GM21737 (cell line): Measurements from ENCODE around the gene ZNG1B.
A peak's percentile ranks its signal among the peaks of the same experiment; 100 is the strongest.
"Not testable (repeated sequence)": the region's sequence is repeated elsewhere in the genome, so short reads cannot be mapped to it uniquely, and the experiment has no call there.

Experiments used
- ATAC-seq: cut with Tn5 transposase; IDR thresholded peaks from one replicate; pipeline ENCODE4 v1.9.1; 2021; ENCODE audit warnings: mild to moderate bottlenecking, moderate library complexity; ENCODE audit not compliant: unreplicated experiment

The ZNG1B gene

DNA sequence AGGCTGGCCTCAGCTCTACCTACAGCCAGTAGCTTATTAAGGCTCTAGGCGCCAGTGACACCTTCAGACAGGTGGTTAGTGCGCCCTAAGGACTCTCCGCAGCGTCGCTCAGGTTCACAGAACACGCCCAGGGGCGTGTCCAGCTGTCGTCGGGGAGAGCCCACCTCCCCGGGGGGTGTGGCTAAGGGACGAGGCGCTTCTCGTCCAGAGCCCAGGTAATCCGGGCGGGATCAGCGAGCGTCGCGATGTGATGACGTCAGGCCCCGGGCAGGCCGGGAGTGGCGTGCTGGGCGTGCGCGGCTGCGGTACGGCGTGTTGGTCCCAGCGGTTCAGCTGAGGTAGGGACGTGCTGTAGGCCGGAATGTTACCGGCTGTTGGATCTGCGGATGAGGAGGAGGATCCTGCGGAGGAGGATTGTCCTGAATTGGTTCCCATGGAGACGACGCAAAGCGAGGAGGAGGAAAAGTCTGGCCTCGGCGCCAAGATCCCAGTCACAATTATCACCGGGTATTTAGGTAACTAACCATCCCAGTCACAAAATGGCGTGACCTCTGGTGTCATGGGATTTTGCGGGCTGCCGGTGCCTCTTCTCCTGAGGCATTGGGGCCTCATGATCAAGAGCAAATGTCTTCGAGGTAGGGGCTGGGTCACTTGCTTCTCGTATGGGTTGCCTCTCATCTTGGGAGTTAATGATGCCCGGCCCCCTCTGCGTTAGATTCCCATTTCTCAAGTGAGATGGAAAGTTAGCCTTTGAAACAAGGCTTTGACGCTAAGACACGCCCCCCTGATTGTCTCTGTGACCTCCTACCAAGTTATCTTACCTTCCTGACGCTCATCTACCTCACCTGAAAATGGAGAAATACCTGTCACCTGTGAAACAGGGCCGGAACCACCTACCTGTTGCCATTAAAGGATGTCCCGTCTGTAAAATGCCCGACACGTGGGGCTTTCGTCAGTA is at the start of gene ZNG1B:
ZNG1B (plus strand) TSS at position 184 of the 958 bp plus-strand sequence; CDS start at position 362, 178 bp downstream.
- ATAC-seq: not testable (repeated sequence)

DNA sequence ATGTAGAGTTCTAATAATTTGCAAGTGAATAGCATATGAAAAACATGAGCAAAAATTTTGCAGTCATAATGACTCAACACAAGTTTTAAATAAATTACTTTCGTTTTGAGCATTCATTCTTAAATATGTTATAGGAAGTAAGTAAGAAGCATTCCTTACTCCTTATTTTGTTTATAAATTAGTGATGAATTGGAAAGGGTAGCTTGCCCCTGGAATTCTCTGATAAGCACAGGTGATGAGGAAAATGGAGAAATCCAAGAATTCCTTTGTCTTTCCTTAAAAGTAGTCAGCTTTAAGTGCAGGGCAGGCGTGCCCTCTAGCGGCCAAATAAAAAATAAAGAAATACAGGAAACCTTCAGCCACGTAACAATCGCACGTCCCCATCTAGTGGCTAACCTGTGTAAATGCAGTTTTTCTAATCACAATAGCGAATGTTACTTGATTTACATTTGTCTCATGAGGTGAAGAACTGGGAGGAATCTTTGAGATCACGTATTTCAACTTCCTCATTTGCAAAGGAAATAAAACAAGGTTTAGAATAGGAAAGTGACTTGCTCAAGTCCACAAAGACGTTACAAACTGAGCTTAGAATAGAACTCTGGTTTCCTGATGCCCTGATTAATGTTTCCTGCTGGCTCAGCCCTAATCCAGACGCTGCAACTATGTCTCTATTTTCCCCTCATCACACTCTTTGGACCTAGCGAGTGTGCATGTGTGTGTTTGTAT is 47.2 kb upstream of the ZNG1B start:
- ATAC-seq: peak; percentile 85

DNA sequence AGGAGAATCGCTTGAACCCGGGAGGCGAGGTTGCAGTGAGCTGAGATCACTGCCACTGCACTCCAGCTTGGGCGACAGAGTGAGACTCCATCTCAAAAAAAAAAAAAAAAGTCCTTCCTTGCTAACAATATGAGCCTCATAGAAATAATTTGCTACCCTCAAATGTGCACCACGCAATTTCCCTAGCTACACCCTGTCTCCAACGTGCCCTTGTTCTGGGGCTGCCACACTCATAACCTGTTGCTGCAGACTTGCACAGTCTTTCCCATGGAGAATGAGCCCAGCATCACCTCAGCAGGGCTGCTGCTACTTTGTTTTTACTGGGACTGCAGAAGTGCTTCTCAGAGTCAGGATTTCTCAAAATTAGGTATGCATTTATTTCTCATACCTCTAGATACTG is 46.4 kb upstream of the ZNG1B start:
- ATAC-seq: no peak

DNA sequence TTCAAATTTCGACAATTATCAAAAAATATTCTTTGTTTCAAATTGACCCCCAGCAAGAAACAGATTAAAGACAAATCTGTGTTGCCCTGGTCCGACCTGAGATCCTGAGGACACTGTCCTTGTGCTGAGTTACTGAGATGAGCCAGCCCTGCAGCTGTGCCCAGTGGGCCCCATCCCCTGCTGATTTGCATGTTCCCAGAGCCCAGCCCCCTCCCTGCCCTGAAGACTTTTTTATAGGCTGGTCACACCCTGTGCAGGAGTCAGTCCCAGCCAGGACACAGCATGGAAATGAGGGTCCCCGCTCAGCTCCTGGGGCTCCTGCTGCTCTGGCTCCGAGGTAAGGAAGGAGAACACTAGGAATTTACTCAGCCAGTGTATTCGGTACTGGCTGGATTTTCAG is 31.4 kb upstream of the ZNG1B start:
- no peak for ATAC-seq

DNA sequence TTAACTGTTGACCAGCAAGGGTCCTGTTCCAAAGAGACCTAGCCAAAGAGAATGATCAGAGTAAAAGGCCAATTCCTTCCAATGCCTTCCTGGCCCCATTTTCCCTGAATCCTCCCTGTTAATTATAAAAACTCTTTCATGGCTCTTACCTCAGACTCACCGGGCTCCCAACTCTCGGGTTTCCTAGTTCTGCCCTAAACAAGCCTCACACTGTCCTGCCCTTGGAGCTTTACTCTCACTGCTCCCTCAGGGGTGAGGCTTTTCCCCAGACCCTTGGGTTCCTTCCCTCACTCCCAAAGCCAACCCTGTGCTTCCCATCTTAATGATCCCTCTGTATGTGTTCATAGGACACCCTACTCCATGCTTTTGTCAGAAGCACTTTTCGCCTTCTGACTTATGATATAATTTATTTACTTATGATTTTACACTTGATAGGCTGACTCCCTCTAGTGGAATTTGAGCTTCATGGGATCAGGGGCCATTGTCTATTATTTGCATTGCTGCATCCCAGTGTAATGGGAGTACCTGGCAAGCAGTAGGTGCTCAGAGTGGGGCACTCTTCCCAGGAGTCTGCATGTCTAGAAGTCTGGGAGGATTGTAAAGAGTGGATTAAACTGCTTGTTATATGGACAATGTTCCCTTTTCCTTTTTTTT is 29.9 kb upstream of the ZNG1B start:
- no peak for ATAC-seq

DNA sequence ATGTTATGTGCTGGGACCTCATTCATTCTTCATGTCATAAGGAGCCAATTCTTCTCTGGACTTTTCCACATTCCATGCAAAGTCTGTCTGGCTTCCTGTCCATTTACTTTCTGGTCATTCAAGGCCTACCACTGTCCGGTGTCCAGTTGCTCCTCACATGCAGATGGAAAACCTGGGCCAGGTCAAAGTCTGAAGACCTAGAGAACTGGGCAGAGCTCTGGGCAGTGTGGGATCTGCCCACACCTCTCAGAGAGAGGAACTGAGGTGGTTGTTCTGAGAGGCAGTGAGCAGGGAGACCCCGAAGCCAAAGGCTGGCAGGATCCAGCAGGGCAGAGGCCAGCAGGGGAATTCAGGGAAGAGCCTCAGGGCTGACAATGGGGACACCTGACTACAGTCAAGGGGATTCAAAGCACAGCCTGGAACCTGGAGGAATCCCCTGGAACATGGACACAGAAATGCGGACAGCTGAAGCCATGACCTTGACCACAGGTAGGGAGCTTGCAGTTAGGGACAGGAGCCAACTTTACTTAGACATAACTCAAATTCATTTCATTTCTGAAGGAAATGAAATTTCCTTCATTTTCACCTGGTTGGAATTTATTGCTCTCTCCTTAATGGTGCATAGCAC is 25.7 kb upstream of the ZNG1B start:
- ATAC-seq: not testable (repeated sequence)

DNA sequence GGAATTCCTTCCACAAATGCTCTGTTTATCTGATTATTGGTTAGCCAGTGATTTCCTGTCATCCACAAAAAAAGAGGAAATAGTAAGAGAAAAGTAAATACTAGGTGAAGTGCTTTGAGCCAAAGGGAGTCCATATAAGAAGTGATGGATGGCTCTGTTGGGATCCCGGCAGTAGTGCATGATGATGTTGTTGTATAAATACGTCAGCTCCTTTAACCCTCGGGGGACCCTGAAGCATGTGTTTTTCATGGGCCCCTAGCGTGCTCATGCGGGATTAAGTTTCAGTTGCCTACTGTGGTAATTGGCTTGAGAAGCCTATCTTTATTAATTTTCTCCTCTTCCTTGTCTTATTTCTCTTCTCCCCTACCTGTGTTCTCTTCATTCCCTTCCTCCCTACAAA is 24.7 kb upstream of the ZNG1B start:
- not testable (repeated sequence) for ATAC-seq

DNA sequence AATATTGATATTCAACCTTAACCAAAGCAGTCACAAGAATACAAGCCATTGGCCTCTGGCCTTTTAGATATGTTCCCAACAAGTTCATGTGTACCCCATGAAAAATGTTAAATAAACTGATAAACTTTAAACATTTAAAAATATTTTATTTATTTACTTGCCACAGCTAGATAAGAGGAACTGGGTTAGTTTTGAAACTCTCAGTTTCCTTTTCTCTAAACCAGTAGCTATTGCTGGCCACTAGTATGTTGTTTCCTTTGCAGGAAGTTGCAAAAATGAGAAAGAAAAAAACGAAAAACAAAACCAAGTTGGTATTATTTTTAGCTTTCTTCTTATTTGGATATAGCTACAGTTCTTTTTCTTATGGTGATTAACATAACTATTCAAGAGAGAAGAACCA is 5.7 kb upstream of the ZNG1B start:
- ATAC-seq: not testable (repeated sequence)

DNA sequence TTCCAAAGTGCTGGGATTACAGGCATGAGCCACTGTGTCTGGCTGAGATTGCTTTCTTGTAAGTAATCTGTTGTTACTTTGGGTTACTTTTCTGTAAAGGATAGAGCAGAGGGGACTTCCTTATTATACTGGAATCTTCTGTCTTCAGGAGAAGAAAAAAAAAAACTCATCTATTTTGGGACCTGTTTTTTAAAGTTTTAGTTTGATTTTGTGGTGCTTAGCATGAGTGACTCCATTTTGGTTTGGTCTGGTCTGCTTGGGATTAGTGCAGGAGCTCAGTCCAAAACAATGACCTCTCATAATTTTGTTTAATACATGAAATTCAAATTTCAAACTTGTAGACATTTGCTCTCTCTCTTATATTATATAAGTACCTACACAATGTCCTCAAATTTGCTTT is 4.0 kb upstream of the ZNG1B start:
- not testable (repeated sequence) for ATAC-seq

DNA sequence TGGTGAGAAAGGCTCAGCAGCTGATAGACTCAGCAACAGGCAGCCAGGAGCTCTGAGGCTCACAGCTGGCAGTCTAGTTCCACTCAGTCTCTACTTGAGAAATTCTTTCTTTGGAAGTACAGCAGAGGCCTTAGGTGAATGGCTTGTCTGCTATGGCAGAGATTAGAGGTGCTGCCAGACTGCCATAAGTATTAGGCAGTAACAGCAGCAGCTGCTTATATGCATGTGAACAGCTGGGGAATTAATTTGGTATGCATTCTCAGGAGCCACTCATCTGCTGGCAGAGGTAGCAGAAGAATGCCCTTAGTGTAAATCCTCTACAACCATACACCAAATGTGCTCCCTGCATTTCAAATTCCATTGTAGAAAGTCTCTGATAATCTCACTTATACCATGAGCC is 28.3 kb downstream of the ZNG1B start:
- not testable (repeated sequence) for ATAC-seq

DNA sequence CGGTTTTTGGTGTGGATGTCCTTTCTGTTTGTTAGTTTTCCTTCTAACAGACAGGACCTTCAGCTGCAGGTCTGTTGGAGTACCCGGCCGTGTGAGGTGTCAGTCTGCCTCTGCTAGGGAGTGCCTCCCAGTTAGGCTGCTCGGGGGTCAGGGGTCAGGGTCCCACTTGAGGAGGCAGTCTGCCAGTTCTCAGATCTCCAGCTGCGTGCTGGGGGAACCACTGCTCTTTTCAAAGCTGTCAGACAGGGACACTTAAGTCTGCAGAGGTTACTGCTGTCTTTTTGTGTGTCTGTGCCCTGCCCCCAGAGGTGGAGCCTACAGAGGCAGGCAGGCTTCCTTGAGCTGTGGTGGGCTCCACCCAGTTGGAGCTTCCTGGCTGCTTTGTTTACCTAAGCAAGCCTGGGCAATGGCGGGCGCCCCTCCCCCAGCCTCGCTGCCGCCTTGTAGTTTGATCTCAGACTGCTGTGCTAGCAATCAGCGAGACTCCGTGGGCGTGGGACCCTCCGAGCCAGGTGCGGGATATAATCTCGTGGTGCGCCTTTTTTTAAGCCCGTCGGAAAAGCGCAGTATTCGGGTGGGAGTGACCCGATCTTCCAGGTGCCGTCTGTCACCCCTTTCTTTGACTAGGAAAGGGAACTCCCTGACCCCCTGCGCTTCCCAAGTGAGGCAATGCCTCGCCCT is 39.3 kb downstream of the ZNG1B start:
- ATAC-seq: not testable (repeated sequence)

DNA sequence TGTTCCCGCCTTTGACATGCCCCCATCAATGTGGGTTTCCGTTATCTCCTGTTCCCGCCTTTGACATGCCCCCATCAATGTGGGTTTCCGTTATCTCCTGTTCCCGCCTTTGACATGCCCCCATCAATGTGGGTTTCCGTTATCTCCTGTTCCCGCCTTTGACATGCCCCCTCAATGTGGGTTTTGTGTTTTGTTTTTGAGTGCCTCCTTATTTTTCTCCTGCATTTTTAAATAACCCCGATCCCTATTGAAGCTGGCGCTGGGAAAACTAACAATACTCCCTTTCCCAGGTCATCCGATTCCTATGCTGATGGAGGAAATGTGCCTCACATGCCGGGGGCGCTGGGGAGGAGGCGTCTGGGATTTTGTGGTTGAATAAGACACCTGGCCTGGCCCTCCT is 59.0 kb downstream of the ZNG1B start:
- ATAC-seq: not testable (repeated sequence)

DNA sequence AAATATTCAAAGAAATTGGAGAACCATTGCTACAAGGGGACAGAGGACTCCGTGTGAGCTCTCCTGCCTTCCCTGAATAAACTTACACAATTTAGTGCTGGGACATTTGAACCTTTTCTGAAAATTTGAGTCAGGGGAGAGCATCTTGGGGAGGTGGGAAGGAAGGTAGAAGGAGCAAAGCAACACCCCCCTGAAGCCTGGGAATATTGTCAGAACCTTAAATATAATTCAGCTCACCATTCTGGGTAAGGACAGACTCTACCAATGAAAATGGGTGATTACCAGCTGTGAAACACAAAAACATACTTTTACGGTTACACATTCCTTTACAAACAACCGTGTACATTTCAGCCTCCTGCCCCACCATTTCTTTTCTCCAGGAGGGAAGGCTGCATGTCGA is 60.9 kb downstream of the ZNG1B start, which contains the start of gene FOXD4L1:
FOXD4L1 (plus strand) TSS at position 301 of the 400 bp plus-strand sequence. CDS start 592 bp downstream, outside the sequence.
- ATAC-seq: not testable (repeated sequence)

DNA sequence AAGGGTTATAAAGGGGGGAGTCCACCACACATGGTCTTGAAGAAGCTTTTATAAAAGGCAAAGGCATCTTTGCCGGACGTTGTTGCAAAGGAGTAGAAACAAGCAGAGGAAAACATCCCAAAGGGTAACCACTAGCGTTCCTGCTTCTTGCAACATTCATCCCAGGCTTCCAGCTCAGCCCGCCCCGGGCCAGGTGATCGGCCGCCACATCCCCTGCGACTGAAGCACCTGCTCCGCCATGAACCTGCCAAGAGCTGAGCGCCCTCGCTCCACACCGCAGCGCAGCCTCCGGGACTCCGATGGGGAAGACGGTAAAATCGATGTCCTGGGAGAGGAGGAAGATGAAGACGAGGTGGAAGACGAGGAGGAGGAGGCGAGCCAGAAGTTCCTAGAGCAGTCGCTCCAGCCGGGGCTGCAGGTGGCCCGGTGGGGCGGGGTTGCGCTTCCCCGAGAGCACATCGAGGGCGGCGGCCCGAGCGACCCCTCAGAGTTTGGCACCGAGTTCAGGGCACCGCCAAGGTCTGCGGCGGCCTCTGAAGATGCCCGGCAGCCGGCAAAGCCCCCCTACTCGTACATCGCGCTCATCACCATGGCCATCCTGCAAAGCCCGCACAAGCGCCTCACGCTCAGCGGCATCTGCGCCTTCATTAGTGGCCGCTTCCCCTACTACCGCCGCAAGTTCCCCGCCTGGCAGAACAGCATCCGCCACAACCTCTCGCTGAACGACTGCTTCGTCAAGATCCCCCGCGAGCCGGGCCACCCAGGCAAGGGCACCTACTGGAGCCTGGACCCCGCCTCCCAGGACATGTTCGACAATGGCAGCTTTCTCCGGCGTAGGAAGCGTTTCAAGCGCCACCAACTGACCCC is 61.8 kb downstream of the ZNG1B start:
- ATAC-seq: not testable (repeated sequence)

DNA sequence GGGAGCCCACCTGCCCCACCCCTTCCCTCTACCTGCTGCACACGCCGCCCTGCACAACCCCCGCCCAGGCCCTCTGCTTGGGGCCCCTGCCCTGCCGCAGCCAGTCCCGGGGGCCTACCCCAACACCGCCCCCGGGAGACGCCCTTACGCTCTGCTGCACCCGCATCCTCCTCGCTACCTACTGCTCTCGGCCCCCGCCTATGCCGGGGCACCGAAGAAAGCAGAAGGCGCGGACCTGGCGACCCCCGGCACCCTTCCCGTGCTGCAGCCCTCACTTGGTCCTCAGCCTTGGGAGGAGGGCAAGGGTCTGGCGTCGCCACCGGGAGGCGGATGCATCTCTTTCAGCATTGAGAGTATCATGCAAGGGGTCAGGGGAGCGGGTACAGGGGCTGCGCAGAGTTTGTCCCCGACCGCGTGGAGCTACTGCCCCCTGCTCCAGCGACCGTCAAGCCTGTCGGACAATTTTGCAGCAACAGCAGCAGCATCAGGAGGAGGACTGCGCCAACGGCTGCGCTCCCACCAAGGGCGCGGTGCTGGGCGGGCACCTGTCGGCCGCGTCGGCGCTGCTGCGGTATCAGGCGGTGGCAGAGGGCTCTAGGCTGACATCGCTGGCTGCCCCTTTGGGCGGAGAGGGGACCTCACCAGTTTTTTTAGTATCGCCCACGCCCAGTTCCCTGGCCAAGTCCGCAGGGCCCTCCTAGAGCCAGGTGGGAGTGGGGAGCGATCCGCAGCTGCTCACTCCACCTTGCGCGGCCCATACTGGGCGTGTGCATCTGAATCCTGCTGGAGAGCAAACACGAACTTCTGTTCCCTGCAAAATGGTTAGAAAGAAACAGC is 62.6 kb downstream of the ZNG1B start:
- ATAC-seq: not testable (repeated sequence)

DNA sequence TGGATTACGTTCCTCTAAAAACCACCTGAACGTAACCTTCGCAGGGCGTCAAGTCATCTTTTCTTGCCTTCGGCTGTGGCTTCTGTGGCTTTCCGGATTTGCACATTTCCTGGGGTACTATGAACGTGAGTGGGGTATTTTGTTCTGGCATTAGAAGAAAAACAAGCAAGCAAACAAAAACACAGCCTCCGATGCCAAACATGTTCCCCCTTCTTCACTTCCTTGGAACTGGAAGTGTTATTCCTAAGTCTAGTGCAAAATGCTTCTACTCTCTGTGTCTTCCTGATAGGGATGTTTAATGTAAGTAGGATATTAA is 63.2 kb downstream of the ZNG1B start:
- not testable (repeated sequence) for ATAC-seq

DNA sequence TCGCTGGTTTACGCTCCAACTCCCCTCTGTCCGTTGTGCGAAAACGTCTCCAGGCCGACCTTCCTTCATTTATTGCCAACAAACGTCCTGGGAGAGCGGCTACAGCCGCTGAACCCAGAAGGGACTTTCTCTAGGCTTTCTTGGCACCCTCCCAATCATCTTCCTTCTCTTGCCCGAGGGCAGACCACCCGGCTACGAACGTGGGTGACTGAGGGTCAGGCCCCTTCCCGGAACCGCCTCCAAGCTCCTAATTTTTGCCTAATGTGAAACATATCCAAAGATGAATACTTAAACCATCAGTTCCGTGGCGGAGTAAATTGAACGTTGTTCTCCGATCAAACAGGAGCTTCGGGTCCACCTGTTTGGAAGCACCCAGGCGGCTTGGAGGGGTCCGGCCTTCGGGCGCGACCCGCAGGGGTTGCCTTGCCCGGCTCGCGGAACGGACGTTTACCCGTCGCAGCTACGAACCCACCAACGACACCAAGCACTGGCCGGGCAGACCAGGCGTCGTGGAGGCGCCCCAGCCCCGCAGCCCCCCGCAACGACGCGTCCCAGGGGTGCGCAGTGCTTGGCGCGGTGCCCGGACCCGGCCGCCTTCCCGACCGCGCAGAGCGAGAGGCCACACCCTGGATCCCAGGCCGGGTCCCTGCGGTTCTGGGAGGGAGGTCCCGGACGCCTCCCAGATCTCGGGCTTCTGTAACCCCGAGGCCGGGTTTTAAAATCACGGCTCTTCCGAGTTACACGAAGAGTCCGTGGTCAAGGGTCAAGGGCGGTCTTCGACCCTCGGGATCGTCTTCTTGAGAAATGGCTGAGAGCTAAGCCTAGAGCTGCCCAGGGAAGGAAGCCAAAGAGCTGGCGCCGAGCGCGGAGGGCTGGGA is 65.0 kb downstream of the ZNG1B start:
- not testable (repeated sequence) for ATAC-seq
